H1 (cell line): ENCODE results near the gene ZNF366. TPM values are rescaled to one million over a fixed set of nuclear protein-coding genes. Genes with fewer than 3 reads are reported as not detected.

Source experiments
- CTCF ChIA-PET: fragments of 300-600 bp; sonication (Branson Sonifier 250); formaldehyde crosslinking; loops from one replicate; lab custom pipeline; 2021; ENCODE audit not compliant: partially characterized antibody; lab: Charles Lee
- POLR2A ChIA-PET: fragments of 300-600 bp; sonication (Branson Sonifier 250); formaldehyde crosslinking; loops from one replicate; lab custom pipeline; 2021; ENCODE audit warnings: inconsistent platforms; ENCODE audit not compliant: partially characterized antibody; lab: Charles Lee
- DNase-seq, 2 experiments: peaks; one replicate each; pipeline versions ENCODE4 v3.0.0 to v3.0.0-alpha.2; 2010 to 2022; ENCODE audit warnings: low spot score in 2 of 2, low read depth in 1 of 2, mixed read lengths in 1 of 2
- FAIRE-seq: peaks from 2 replicates; lab custom pipeline; 2011; peaks lifted over from hg19 to GRCh38; lab: Jason Lieb, UNC
- H2AFZ ChIP-seq: 2 replicates; pipeline ENCODE4 v1.8.1; 2012; ENCODE audit warnings: low read length, inconsistent platforms
- H2AK5ac ChIP-seq: 2 replicates; pipeline ENCODE4 v1.6.1; 2013; ENCODE audit warnings: low read depth, low read length
- H2BK120ac ChIP-seq: replicated peaks from 2 replicates; pipeline ENCODE3; 2013; ENCODE audit warnings: low read depth, low read length, inconsistent platforms
- H2BK12ac ChIP-seq: 2 replicates; pipeline ENCODE4 v1.6.1; 2013; ENCODE audit warnings: low read depth, low read length
- H2BK15ac ChIP-seq: 2 replicates; pipeline ENCODE4 v1.6.1; 2013; ENCODE audit warnings: low read length
- H2BK20ac ChIP-seq: 2 replicates; pipeline ENCODE4 v1.6.1; 2013; ENCODE audit warnings: low read length
- H2BK5ac ChIP-seq: 2 replicates; pipeline ENCODE4 v1.6.1; 2013; ENCODE audit warnings: low read depth, low read length
- H3K14ac ChIP-seq: 2 replicates; pipeline ENCODE4 v1.6.1; 2013; ENCODE audit warnings: inconsistent platforms; ENCODE audit not compliant: insufficient read length
- H3K18ac ChIP-seq: 2 replicates; pipeline ENCODE4 v1.6.1; 2013; ENCODE audit warnings: low read length; ENCODE audit errors: extremely low read depth
- H3K23ac ChIP-seq: 2 replicates; pipeline ENCODE4 v1.6.1; 2013; ENCODE audit warnings: inconsistent platforms; ENCODE audit not compliant: insufficient read length
- H3K23me2 ChIP-seq: 2 replicates; pipeline ENCODE4 v1.6.1; 2013; ENCODE audit warnings: low read depth, low read length
- H3K27ac ChIP-seq: 2 replicates; pipeline ENCODE4 v1.6.1; 2011; ENCODE audit warnings: low read depth, low read length, inconsistent platforms
- H3K27me3 ChIP-seq, 4 experiments: replicated peaks in 1 of 4; 1 replicate in 1 of 4; 2 replicates in 3 of 4; pipeline versions ENCODE4 v1.6.1 to v1.8.1; 2011 to 2013; ENCODE audit warnings: low read length in 3 of 4, mild to moderate bottlenecking in 3 of 4, inconsistent platforms in 2 of 4, mixed read lengths in 2 of 4, moderate library complexity in 1 of 4; ENCODE audit not compliant: control insufficient read depth in 3 of 4, insufficient read depth in 3 of 4; ENCODE audit errors: extremely low read depth in 1 of 4
- H3K36me3 ChIP-seq, 4 experiments: 2 replicates each; pipeline versions ENCODE4 v1.6.1 to v1.8.1; 2011 to 2013; ENCODE audit warnings: mild to moderate bottlenecking in 4 of 4, low read length in 3 of 4, moderate library complexity in 2 of 4, control low read depth in 1 of 4, inconsistent platforms in 1 of 4; ENCODE audit not compliant: insufficient read depth in 4 of 4, control insufficient read depth in 2 of 4
- H3K4ac ChIP-seq: replicated peaks from 2 replicates; pipeline ENCODE3; 2013; ENCODE audit warnings: low read length, low read depth, mixed read lengths, inconsistent platforms; ENCODE audit not compliant: insufficient read length
- H3K4me1 ChIP-seq, 4 experiments: replicated peaks in 1 of 4; 1 replicate in 1 of 4; 2 replicates in 3 of 4; pipeline versions ENCODE4 v1.6.1 to v1.8.1; 2011 to 2013; ENCODE audit warnings: low read length in 3 of 4, inconsistent platforms in 2 of 4, mixed read lengths in 1 of 4; ENCODE audit not compliant: insufficient read depth in 4 of 4, control insufficient read depth in 3 of 4
- H3K4me2 ChIP-seq, 2 experiments: 2 replicates each; pipeline versions ENCODE4 v1.6.1 to v1.8.1; 2011 to 2013; ENCODE audit warnings: low read depth in 2 of 2, low read length in 2 of 2, control low read depth in 1 of 2, inconsistent platforms in 1 of 2, mild to moderate bottlenecking in 1 of 2; ENCODE audit not compliant: insufficient read depth in 1 of 2
- H3K4me3 ChIP-seq, 4 experiments: fragments of 200-600, 300-600 bp in 1 of 4; sonication (generic), shearing (Covaris generic), sonication (Bioruptor Twin) in 1 of 4; 2 replicates each; pipeline versions ENCODE4 v1.5.1 to v1.8.1; 2011 to 2016; ENCODE audit warnings: low read length in 4 of 4, low read depth in 3 of 4, control low read depth in 2 of 4, inconsistent platforms in 2 of 4, mild to moderate bottlenecking in 2 of 4, mixed read lengths in 1 of 4, moderate library complexity in 1 of 4; ENCODE audit not compliant: insufficient read depth in 2 of 4; ENCODE audit errors: extremely low read depth in 1 of 4
- H3K56ac ChIP-seq: replicated peaks from 2 replicates; pipeline ENCODE3; 2013; ENCODE audit warnings: low read depth, mild to moderate bottlenecking, mixed read lengths, low read length, inconsistent platforms; ENCODE audit not compliant: insufficient read length
- H3K79me1 ChIP-seq: 2 replicates; pipeline ENCODE4 v1.6.1; 2013; ENCODE audit warnings: low read depth, low read length, control low read depth
- H3K79me2 ChIP-seq, 2 experiments: 2 replicates each; pipeline versions ENCODE4 v1.6.1 to v1.8.1; 2012 to 2013; ENCODE audit warnings: low read length in 2 of 2, mild to moderate bottlenecking in 2 of 2, inconsistent platforms in 1 of 2; ENCODE audit not compliant: insufficient read depth in 2 of 2, control insufficient read depth in 1 of 2
- H3K9ac ChIP-seq, 4 experiments: replicated peaks in 1 of 4; 1 replicate in 1 of 4; 2 replicates in 3 of 4; pipeline versions ENCODE4 v1.6.1 to v1.8.1; 2011 to 2013; ENCODE audit warnings: low read depth in 3 of 4, low read length in 3 of 4, control low read depth in 2 of 4, mild to moderate bottlenecking in 2 of 4, moderate library complexity in 2 of 4, inconsistent platforms in 1 of 4; ENCODE audit errors: extremely low read depth in 1 of 4
- H3K9me3 ChIP-seq, 2 experiments: 2 replicates each; pipeline versions ENCODE4 v1.6.1 to v1.8.1; 2012 to 2013; ENCODE audit warnings: mild to moderate bottlenecking in 2 of 2, moderate library complexity in 2 of 2, control low read depth in 1 of 2, inconsistent platforms in 1 of 2, low read depth in 1 of 2, low read length in 1 of 2, mixed read lengths in 1 of 2; ENCODE audit not compliant: insufficient read depth in 2 of 2
- H4K20me1 ChIP-seq, 2 experiments: replicated peaks in 1 of 2; 2 replicates each; pipeline versions ENCODE3 to v1.8.1; 2011 to 2013; ENCODE audit warnings: inconsistent platforms in 2 of 2, low read length in 2 of 2, mild to moderate bottlenecking in 1 of 2; ENCODE audit not compliant: insufficient read depth in 2 of 2, control insufficient read depth in 1 of 2
- H4K5ac ChIP-seq: 2 replicates; pipeline ENCODE4 v1.6.1; 2013; ENCODE audit warnings: low read length, low read depth, mixed read lengths, inconsistent platforms; ENCODE audit not compliant: insufficient read length
- H4K8ac ChIP-seq: 2 replicates; pipeline ENCODE4 v1.8.0; 2013; ENCODE audit warnings: mild to moderate bottlenecking, moderate library complexity, low read length, inconsistent platforms; ENCODE audit not compliant: insufficient read depth; ENCODE audit errors: extremely low read depth
- H4K91ac ChIP-seq: replicated peaks from 2 replicates; pipeline ENCODE3; 2013; ENCODE audit warnings: low read length, mixed read lengths, inconsistent platforms; ENCODE audit not compliant: insufficient read length
- SAP30 ChIP-seq: fragments of 300-600 bp; sonication (generic); IDR thresholded peaks from 2 replicates; pipeline ENCODE4 v1.7.1; 2012; ENCODE audit warnings: low read length, moderate library complexity, mild to moderate bottlenecking, inconsistent platforms; ENCODE audit not compliant: insufficient read depth, insufficient replicate concordance
- SP2 ChIP-seq: IDR thresholded peaks from 2 replicates; pipeline ENCODE4 v1.6.1; 2012; ENCODE audit warnings: mild to moderate bottlenecking, low read length, inconsistent platforms
- WGBS, 2 experiments: shearing (Covaris generic) in 1 of 2; methylation state at CpG; one replicate each; pipeline versions ENCODE4 v1.1.6 to v1.1.7; 2013 to 2015; ENCODE audit warnings: low lambda C conversion rate in 2 of 2, mixed read lengths in 2 of 2, inconsistent platforms in 1 of 2, low coverage in 1 of 2, missing lambda C conversion rate in 1 of 2; ENCODE audit not compliant: insufficient replicate concordance in 2 of 2, insufficient coverage in 1 of 2, insufficient read length in 1 of 2; ENCODE audit errors: extremely low coverage in 1 of 2, missing lambda C conversion rate in 1 of 2; 5-methylcytosine and 5-hydroxymethylcytosine counted together
- polyA plus RNA-seq, 7 experiments: library from polyadenylated mRNA; depleted of rRNA in 3 of 7; stranded (reverse) in 5 of 7; unstranded in 2 of 7; fragments of >200 nt in 5 of 7; fragments of 200-250 nt in 2 of 7; gene quantifications; 1 replicate in 5 of 7; 2 replicates in 1 of 7; 4 replicates in 1 of 7; pipeline versions ENCODE4 v1.2.1 to v1.2.3, GENCODE V29; 2011 to 2013; ENCODE audit warnings: missing spikeins in 2 of 7, mixed read lengths in 2 of 7
- total RNA-seq: library from RNA; stranded (reverse); fragmentation: NEBNext Ultra II Directional; extraction: Animal tissue kit (Norgen Biotek cat#: 25700); gene quantifications from 2 replicates; pipeline ENCODE4 v1.2.1, GENCODE V29; 2021

ZNF366 gene
- total and polyA plus RNA-seq, 2 of the 8 experiments (the other 6 are each of a cell fraction or from before 2014, with no cell fraction given) = not detected

DNA sequence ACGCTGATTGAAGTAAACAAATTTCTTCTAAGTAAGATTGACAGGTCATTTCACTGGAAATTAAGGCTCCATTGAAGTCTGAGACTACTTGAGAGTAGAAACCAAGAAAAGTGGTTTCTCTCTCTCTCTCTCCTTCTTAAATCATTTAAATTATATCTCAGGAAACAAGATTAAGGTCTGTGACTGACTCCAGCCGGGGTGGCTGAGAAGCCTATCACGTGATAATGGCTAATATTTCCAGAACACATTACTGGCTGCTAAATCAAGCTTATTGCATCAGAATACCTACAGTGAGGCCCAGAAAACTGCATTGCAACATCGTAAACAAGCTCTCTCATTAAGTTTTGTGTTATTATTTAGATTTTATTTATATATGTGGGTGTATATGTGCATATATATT is 98.6 kb downstream of the ZNF366 start:
- FAIRE-seq (no peak), DNase-seq (no peak)
- no peaks in the 10 kb centered on the region for H3K79me1 ChIP-seq
- no peak overlapping the region for H3K9ac ChIP-seq
- ChIA-PET POLR2A (no interaction called here), CTCF (interaction anchor here (1.1 to 1.4 kb wide), 2 partner anchors 9 to 30 kb away, joined by 3 to 4 read pairs; no protein-coding TSS in a partner anchor)
- no peak overlapping the region for H3K18ac ChIP-seq
- H3K14ac ChIP-seq = no peak overlapping the region
- H3K4me3 ChIP-seq = no peak overlapping the region
- H3K4ac ChIP-seq = no peak overlapping the region
- no peak overlapping the region for H4K5ac ChIP-seq
- no peak overlapping the region for H2BK12ac ChIP-seq
- H3K36me3 ChIP-seq = no peaks in the 10 kb centered on the region
- H4K20me1 ChIP-seq = no peaks in the 10 kb centered on the region
- WGBS, 2 experiments = 91% methylated on average over 4 of the region's 4 CpGs; no CpG with 5 or more reads in 1 of the 2 experiments
- no peak overlapping the region for H2BK15ac ChIP-seq
- no peaks in the 10 kb centered on the region for H3K27me3 ChIP-seq
- no peak overlapping the region for H4K91ac ChIP-seq
- H3K23ac ChIP-seq = no peak overlapping the region
- H3K9me3 ChIP-seq = no peaks in the 10 kb centered on the region
- H3K79me2 ChIP-seq = no peaks in the 10 kb centered on the region
- no peak overlapping the region for H3K4me2 ChIP-seq
- H2BK20ac ChIP-seq = no peak overlapping the region
- no peaks in the 10 kb centered on the region for H3K4me1 ChIP-seq
- no peak overlapping the region for H2BK120ac ChIP-seq
- no peak overlapping the region for H4K8ac ChIP-seq
- no peak overlapping the region for H3K56ac ChIP-seq
- TF ChIP-seq SP2 (no peak), SAP30 (no peak)
- no peak overlapping the region for H3K27ac ChIP-seq
- no peak overlapping the region for H2BK5ac ChIP-seq
- H2AFZ ChIP-seq = no peak overlapping the region
- H3K23me2 ChIP-seq = peaks cover 3% of the 10 kb centered on the region; the same call in 1 of the 2 replicates
- H2AK5ac ChIP-seq = no peak overlapping the region
